ENCODE data around the gene ADPRH. TPM values are rescaled to one million over a fixed set of nuclear protein-coding genes. Genes with fewer than 3 reads are reported as not detected.

ADPRH gene
- total RNA-seq, 1 experiment from 2014 or later = 2.8 TPM

DNA sequence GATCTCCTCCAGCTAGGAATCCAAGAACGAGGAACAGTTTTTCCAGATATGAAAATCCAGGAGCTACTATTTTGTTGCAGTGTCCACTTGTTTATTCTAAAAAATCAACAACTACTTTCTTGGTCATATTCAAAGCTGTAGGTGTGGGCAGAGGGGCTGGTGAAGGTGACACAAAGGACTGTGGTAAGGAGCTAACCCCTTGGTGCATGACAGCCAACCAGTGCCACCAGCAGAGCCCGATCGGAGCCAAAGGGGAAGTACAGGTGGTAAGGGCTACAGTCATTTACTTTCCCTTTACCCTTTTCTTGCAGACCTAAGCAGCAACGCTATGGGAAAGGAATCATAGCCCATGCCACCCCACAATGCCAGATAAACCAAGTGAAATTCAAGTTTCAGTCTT, 49.1 kb downstream of the ADPRH start:
- no peak for DNase-seq
- no peaks in the 10 kb centered on the region for H3K27me3 Mint-ChIP-seq (ENCODE audit: insufficient read depth, unreplicated experiment)
- no peaks in the 10 kb centered on the region for H3K9me3 Mint-ChIP-seq (ENCODE audit: unreplicated experiment)
- ChIA-PET CTCF (no interaction called here), POLR2A (no interaction called here)
- no peak overlapping the region for H3K27ac Mint-ChIP-seq (ENCODE audit: unreplicated experiment)
- no TSS peak for BruUV-seq (replicated peaks)
- H3K36me3 Mint-ChIP-seq (ENCODE audit: insufficient read depth, unreplicated experiment) = no peaks in the 10 kb centered on the region
- TF ChIP-seq, protein P1, sequence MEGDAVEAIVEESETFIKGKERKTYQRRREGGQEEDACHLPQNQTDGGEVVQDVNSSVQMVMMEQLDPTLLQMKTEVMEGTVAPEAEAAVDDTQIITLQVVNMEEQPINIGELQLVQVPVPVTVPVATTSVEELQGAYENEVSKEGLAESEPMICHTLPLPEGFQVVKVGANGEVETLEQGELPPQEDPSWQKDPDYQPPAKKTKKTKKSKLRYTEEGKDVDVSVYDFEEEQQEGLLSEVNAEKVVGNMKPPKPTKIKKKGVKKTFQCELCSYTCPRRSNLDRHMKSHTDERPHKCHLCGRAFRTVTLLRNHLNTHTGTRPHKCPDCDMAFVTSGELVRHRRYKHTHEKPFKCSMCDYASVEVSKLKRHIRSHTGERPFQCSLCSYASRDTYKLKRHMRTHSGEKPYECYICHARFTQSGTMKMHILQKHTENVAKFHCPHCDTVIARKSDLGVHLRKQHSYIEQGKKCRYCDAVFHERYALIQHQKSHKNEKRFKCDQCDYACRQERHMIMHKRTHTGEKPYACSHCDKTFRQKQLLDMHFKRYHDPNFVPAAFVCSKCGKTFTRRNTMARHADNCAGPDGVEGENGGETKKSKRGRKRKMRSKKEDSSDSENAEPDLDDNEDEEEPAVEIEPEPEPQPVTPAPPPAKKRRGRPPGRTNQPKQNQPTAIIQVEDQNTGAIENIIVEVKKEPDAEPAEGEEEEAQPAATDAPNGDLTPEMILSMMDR (IDR thresholded peaks at IDR 0.05; ENCODE audit: insufficient read depth in 1 of 2, low read depth in 1 of 2, low read length in 1 of 2, severe bottlenecking in 1 of 2, unreplicated experiment in 1 of 2) = no peak
- H3K4me3 ChIP-seq (ENCODE audit: low read depth, low read length) = no peak overlapping the region
- H3K27me3 ChIP-seq (replicated peaks; ENCODE audit: control insufficient read depth, insufficient read depth, low read length) = no peaks in the 10 kb centered on the region
- H3K4me1 Mint-ChIP-seq (ENCODE audit: low read depth, unreplicated experiment) = peaks cover 7% of the 10 kb centered on the region
- H3K36me3 ChIP-seq (ENCODE audit: control insufficient read depth, insufficient read depth, low read length) = no peaks in the 10 kb centered on the region
- 0 out of 2 replicates have a peak, but pooled peaks cover 3% of the 10 kb centered on the region for H3K4me1 ChIP-seq
- no peaks in the 10 kb centered on the region for H3K9me3 ChIP-seq
- intact Hi-C loops (cut with micrococcal nuclease; ENCODE audit: unreplicated experiment) = no loop called here
- H3K4me3 Mint-ChIP-seq (ENCODE audit: unreplicated experiment) = no peak overlapping the region

DNA sequence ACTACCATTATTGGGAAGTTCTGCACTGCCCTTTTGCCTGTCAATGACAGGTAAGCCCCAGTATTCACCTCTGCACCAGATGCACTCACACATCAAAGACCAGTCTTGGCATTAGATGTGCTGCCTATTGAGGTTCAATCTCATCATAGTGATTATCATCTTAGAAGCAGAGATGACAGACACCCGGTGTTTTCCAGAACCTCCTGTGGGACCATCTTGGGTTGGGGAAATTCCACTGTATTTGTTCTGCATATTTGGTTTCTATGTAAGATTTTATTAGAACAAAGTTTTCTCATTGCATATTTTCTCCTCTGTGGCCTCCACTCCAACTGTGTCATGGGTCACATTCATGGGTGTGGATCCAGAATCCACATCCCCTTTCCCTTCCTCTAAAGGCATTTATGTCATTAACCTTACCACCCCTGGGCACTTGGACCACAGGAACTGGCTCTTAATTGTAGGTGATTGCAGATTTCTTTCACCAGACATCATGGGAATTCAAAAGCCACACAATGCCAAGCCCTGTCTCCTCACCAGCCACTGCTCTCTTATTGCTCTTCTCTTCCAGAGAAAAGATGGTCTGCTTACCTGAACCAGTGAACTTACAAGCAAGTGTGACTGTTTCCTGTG, 49.6 kb downstream of the ADPRH start:
- H3K27ac Mint-ChIP-seq (ENCODE audit: unreplicated experiment) = no peak overlapping the region
- H3K9me3 Mint-ChIP-seq (ENCODE audit: unreplicated experiment) = no peaks in the 10 kb centered on the region
- 0 out of 2 replicates have a peak, but pooled peaks cover 3% of the 10 kb centered on the region for H3K4me1 ChIP-seq
- no peaks in the 10 kb centered on the region for H3K9me3 ChIP-seq
- TF ChIP-seq, protein P1 (IDR thresholded peaks at IDR 0.05; ENCODE audit: insufficient read depth in 1 of 2, low read depth in 1 of 2, low read length in 1 of 2, severe bottlenecking in 1 of 2, unreplicated experiment in 1 of 2) = no peak
- no peak overlapping the region for H3K4me3 ChIP-seq (ENCODE audit: low read depth, low read length)
- H3K27me3 Mint-ChIP-seq (ENCODE audit: insufficient read depth, unreplicated experiment) = no peaks in the 10 kb centered on the region
- no peaks in the 10 kb centered on the region for H3K27me3 ChIP-seq (replicated peaks; ENCODE audit: control insufficient read depth, insufficient read depth, low read length)
- CTCF ChIA-PET = no interaction called here
- H3K36me3 ChIP-seq (ENCODE audit: control insufficient read depth, insufficient read depth, low read length) = no peaks in the 10 kb centered on the region
- POLR2A ChIA-PET = no interaction called here
- H3K4me3 Mint-ChIP-seq (ENCODE audit: unreplicated experiment) = no peak overlapping the region
- no TSS peak for BruUV-seq (replicated peaks)
- no peak for DNase-seq
- H3K36me3 Mint-ChIP-seq (ENCODE audit: insufficient read depth, unreplicated experiment) = no peaks in the 10 kb centered on the region
- intact Hi-C loops (cut with micrococcal nuclease; ENCODE audit: unreplicated experiment) = no loop called here
- H3K4me1 Mint-ChIP-seq (ENCODE audit: low read depth, unreplicated experiment) = peaks cover 7% of the 10 kb centered on the region

DNA sequence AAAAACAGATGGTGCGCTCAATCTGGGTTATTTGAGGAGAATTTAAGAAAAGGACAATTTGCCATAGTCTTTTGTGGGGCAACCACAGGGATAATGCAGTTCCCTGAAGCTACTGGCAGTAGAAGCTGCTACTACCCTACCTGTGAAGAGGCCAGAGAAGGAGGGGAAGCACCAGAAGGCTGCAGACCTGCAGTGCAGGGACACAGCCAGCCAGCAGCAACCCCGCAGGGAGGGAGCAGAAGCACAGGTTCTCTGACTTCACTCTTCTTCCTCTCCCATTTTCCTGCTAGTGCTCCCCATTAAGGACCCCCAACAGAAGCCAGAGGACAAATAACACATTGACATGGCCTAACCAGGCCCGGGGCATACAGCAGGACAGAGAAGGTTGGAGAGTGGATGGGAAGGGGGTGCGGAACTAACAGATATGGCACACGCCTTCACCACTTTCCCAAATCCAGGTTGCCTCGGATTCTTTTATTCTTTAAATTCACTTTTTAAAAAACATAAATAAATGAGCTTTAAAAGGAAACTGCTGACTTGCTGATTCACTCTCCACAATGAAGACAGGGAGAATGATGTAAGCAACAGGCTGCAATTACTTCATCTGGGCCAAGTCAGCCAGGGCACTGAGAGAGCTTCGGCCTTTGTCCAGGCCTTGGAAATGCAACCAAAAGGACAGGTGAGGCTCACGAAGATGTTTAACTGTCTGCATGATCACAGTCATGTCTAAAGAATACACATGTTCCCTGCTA, 51.0 kb downstream of the ADPRH start:
- TF ChIP-seq, protein P1 (IDR thresholded peaks at IDR 0.05; ENCODE audit: insufficient read depth in 1 of 2, low read depth in 1 of 2, low read length in 1 of 2, severe bottlenecking in 1 of 2, unreplicated experiment in 1 of 2) = no peak
- intact Hi-C loops (cut with micrococcal nuclease; ENCODE audit: unreplicated experiment) = loop anchor here (5.0 kb wide), 1 partner anchor 47 kb away; the partner anchor contains the start of gene COX17
- CTCF ChIA-PET = no interaction called here
- no peaks in the 10 kb centered on the region for H3K27me3 Mint-ChIP-seq (ENCODE audit: insufficient read depth, unreplicated experiment)
- no peaks in the 10 kb centered on the region for H3K36me3 ChIP-seq (ENCODE audit: control insufficient read depth, insufficient read depth, low read length)
- H3K27me3 ChIP-seq (replicated peaks; ENCODE audit: control insufficient read depth, insufficient read depth, low read length) = no peaks in the 10 kb centered on the region
- DNase-seq = no peak
- no peaks in the 10 kb centered on the region for H3K36me3 Mint-ChIP-seq (ENCODE audit: insufficient read depth, unreplicated experiment)
- peaks cover 7% of the 10 kb centered on the region for H3K4me1 Mint-ChIP-seq (ENCODE audit: low read depth, unreplicated experiment)
- no peaks in the 10 kb centered on the region for H3K9me3 Mint-ChIP-seq (ENCODE audit: unreplicated experiment)
- no peaks in the 10 kb centered on the region for H3K9me3 ChIP-seq
- no TSS peak for BruUV-seq (replicated peaks)
- H3K27ac Mint-ChIP-seq (ENCODE audit: unreplicated experiment) = no peak overlapping the region
- POLR2A ChIA-PET = no interaction called here
- no peak overlapping the region for H3K4me3 ChIP-seq (ENCODE audit: low read depth, low read length)
- no peak overlapping the region for H3K4me3 Mint-ChIP-seq (ENCODE audit: unreplicated experiment)
- 0 out of 2 replicates have a peak, but pooled peaks cover 3% of the 10 kb centered on the region for H3K4me1 ChIP-seq
